H1 (cell line): ENCODE results near the gene CEACAM16. TPM values are rescaled to one million over a fixed set of nuclear protein-coding genes. Genes with fewer than 3 reads are reported as not detected.
A peak's percentile ranks its signal among the peaks of the same experiment; 100 is the strongest.

Experiments used
- CTCF ChIA-PET: fragments of 300-600 bp; sonication (Branson Sonifier 250); formaldehyde crosslinking; loops from one replicate; lab custom pipeline; 2021; ENCODE audit not compliant: partially characterized antibody; lab: Charles Lee
- POLR2A ChIA-PET: fragments of 300-600 bp; sonication (Branson Sonifier 250); formaldehyde crosslinking; loops from one replicate; lab custom pipeline; 2021; ENCODE audit warnings: inconsistent platforms; ENCODE audit not compliant: partially characterized antibody; lab: Charles Lee
- DNase-seq, 2 experiments: peaks; one replicate each; pipeline versions ENCODE4 v3.0.0 to v3.0.0-alpha.2; 2010 to 2022; ENCODE audit warnings: low spot score in 2 of 2, low read depth in 1 of 2, mixed read lengths in 1 of 2
- FAIRE-seq: peaks from 2 replicates; lab custom pipeline; 2011; peaks lifted over from hg19 to GRCh38; lab: Jason Lieb, UNC
- H2AFZ ChIP-seq: 2 replicates; pipeline ENCODE4 v1.8.1; 2012; ENCODE audit warnings: low read length, inconsistent platforms
- H2AK5ac ChIP-seq: 2 replicates; pipeline ENCODE4 v1.6.1; 2013; ENCODE audit warnings: low read depth, low read length
- H2BK120ac ChIP-seq: replicated peaks from 2 replicates; pipeline ENCODE3; 2013; ENCODE audit warnings: low read depth, low read length, inconsistent platforms
- H2BK12ac ChIP-seq: 2 replicates; pipeline ENCODE4 v1.6.1; 2013; ENCODE audit warnings: low read depth, low read length
- H2BK15ac ChIP-seq: 2 replicates; pipeline ENCODE4 v1.6.1; 2013; ENCODE audit warnings: low read length
- H2BK20ac ChIP-seq: 2 replicates; pipeline ENCODE4 v1.6.1; 2013; ENCODE audit warnings: low read length
- H2BK5ac ChIP-seq: 2 replicates; pipeline ENCODE4 v1.6.1; 2013; ENCODE audit warnings: low read depth, low read length
- H3K14ac ChIP-seq: 2 replicates; pipeline ENCODE4 v1.6.1; 2013; ENCODE audit warnings: inconsistent platforms; ENCODE audit not compliant: insufficient read length
- H3K18ac ChIP-seq: 2 replicates; pipeline ENCODE4 v1.6.1; 2013; ENCODE audit warnings: low read length; ENCODE audit errors: extremely low read depth
- H3K23ac ChIP-seq: 2 replicates; pipeline ENCODE4 v1.6.1; 2013; ENCODE audit warnings: inconsistent platforms; ENCODE audit not compliant: insufficient read length
- H3K23me2 ChIP-seq: 2 replicates; pipeline ENCODE4 v1.6.1; 2013; ENCODE audit warnings: low read depth, low read length
- H3K27ac ChIP-seq: 2 replicates; pipeline ENCODE4 v1.6.1; 2011; ENCODE audit warnings: low read depth, low read length, inconsistent platforms
- H3K27me3 ChIP-seq, 4 experiments: replicated peaks in 1 of 4; 1 replicate in 1 of 4; 2 replicates in 3 of 4; pipeline versions ENCODE4 v1.6.1 to v1.8.1; 2011 to 2013; ENCODE audit warnings: low read length in 3 of 4, mild to moderate bottlenecking in 3 of 4, inconsistent platforms in 2 of 4, mixed read lengths in 2 of 4, moderate library complexity in 1 of 4; ENCODE audit not compliant: control insufficient read depth in 3 of 4, insufficient read depth in 3 of 4; ENCODE audit errors: extremely low read depth in 1 of 4
- H3K36me3 ChIP-seq, 4 experiments: 2 replicates each; pipeline versions ENCODE4 v1.6.1 to v1.8.1; 2011 to 2013; ENCODE audit warnings: mild to moderate bottlenecking in 4 of 4, low read length in 3 of 4, moderate library complexity in 2 of 4, control low read depth in 1 of 4, inconsistent platforms in 1 of 4; ENCODE audit not compliant: insufficient read depth in 4 of 4, control insufficient read depth in 2 of 4
- H3K4ac ChIP-seq: replicated peaks from 2 replicates; pipeline ENCODE3; 2013; ENCODE audit warnings: low read length, low read depth, mixed read lengths, inconsistent platforms; ENCODE audit not compliant: insufficient read length
- H3K4me1 ChIP-seq, 4 experiments: replicated peaks in 1 of 4; 1 replicate in 1 of 4; 2 replicates in 3 of 4; pipeline versions ENCODE4 v1.6.1 to v1.8.1; 2011 to 2013; ENCODE audit warnings: low read length in 3 of 4, inconsistent platforms in 2 of 4, mixed read lengths in 1 of 4; ENCODE audit not compliant: insufficient read depth in 4 of 4, control insufficient read depth in 3 of 4
- H3K4me2 ChIP-seq, 2 experiments: 2 replicates each; pipeline versions ENCODE4 v1.6.1 to v1.8.1; 2011 to 2013; ENCODE audit warnings: low read depth in 2 of 2, low read length in 2 of 2, control low read depth in 1 of 2, inconsistent platforms in 1 of 2, mild to moderate bottlenecking in 1 of 2; ENCODE audit not compliant: insufficient read depth in 1 of 2
- H3K4me3 ChIP-seq, 4 experiments: fragments of 200-600, 300-600 bp in 1 of 4; sonication (generic), shearing (Covaris generic), sonication (Bioruptor Twin) in 1 of 4; 2 replicates each; pipeline versions ENCODE4 v1.5.1 to v1.8.1; 2011 to 2016; ENCODE audit warnings: low read length in 4 of 4, low read depth in 3 of 4, control low read depth in 2 of 4, inconsistent platforms in 2 of 4, mild to moderate bottlenecking in 2 of 4, mixed read lengths in 1 of 4, moderate library complexity in 1 of 4; ENCODE audit not compliant: insufficient read depth in 2 of 4; ENCODE audit errors: extremely low read depth in 1 of 4
- H3K56ac ChIP-seq: replicated peaks from 2 replicates; pipeline ENCODE3; 2013; ENCODE audit warnings: low read depth, mild to moderate bottlenecking, mixed read lengths, low read length, inconsistent platforms; ENCODE audit not compliant: insufficient read length
- H3K79me1 ChIP-seq: 2 replicates; pipeline ENCODE4 v1.6.1; 2013; ENCODE audit warnings: low read depth, low read length, control low read depth
- H3K79me2 ChIP-seq, 2 experiments: 2 replicates each; pipeline versions ENCODE4 v1.6.1 to v1.8.1; 2012 to 2013; ENCODE audit warnings: low read length in 2 of 2, mild to moderate bottlenecking in 2 of 2, inconsistent platforms in 1 of 2; ENCODE audit not compliant: insufficient read depth in 2 of 2, control insufficient read depth in 1 of 2
- H3K9ac ChIP-seq, 4 experiments: replicated peaks in 1 of 4; 1 replicate in 1 of 4; 2 replicates in 3 of 4; pipeline versions ENCODE4 v1.6.1 to v1.8.1; 2011 to 2013; ENCODE audit warnings: low read depth in 3 of 4, low read length in 3 of 4, control low read depth in 2 of 4, mild to moderate bottlenecking in 2 of 4, moderate library complexity in 2 of 4, inconsistent platforms in 1 of 4; ENCODE audit errors: extremely low read depth in 1 of 4
- H3K9me3 ChIP-seq, 2 experiments: 2 replicates each; pipeline versions ENCODE4 v1.6.1 to v1.8.1; 2012 to 2013; ENCODE audit warnings: mild to moderate bottlenecking in 2 of 2, moderate library complexity in 2 of 2, control low read depth in 1 of 2, inconsistent platforms in 1 of 2, low read depth in 1 of 2, low read length in 1 of 2, mixed read lengths in 1 of 2; ENCODE audit not compliant: insufficient read depth in 2 of 2
- H4K20me1 ChIP-seq, 2 experiments: replicated peaks in 1 of 2; 2 replicates each; pipeline versions ENCODE3 to v1.8.1; 2011 to 2013; ENCODE audit warnings: inconsistent platforms in 2 of 2, low read length in 2 of 2, mild to moderate bottlenecking in 1 of 2; ENCODE audit not compliant: insufficient read depth in 2 of 2, control insufficient read depth in 1 of 2
- H4K5ac ChIP-seq: 2 replicates; pipeline ENCODE4 v1.6.1; 2013; ENCODE audit warnings: low read length, low read depth, mixed read lengths, inconsistent platforms; ENCODE audit not compliant: insufficient read length
- H4K8ac ChIP-seq: 2 replicates; pipeline ENCODE4 v1.8.0; 2013; ENCODE audit warnings: mild to moderate bottlenecking, moderate library complexity, low read length, inconsistent platforms; ENCODE audit not compliant: insufficient read depth; ENCODE audit errors: extremely low read depth
- H4K91ac ChIP-seq: replicated peaks from 2 replicates; pipeline ENCODE3; 2013; ENCODE audit warnings: low read length, mixed read lengths, inconsistent platforms; ENCODE audit not compliant: insufficient read length
- CHD2 ChIP-seq: IDR thresholded peaks from 2 replicates; pipeline ENCODE4 v1.6.1; 2012; ENCODE audit warnings: low read length, improper control_type of control experiment
- GTF2F1 ChIP-seq: IDR thresholded peaks from 2 replicates; pipeline ENCODE4 v1.6.1; 2012; ENCODE audit warnings: low read depth, low read length, improper control_type of control experiment, borderline replicate concordance
- JUND ChIP-seq: IDR thresholded peaks from 2 replicates; pipeline ENCODE4 v1.6.1; 2011; ENCODE audit warnings: mild to moderate bottlenecking, improper control_type of control experiment, low read length
- KDM4A ChIP-seq: IDR thresholded peaks from one replicate; pipeline ENCODE4 v1.7.1; 2012; ENCODE audit warnings: low read depth, mild to moderate bottlenecking, moderate library complexity, low read length, inconsistent platforms; ENCODE audit not compliant: severe bottlenecking
- POLR2A ChIP-seq, 2 experiments: IDR thresholded peaks; 1 replicate in 1 of 2; 2 replicates in 1 of 2; pipeline ENCODE4 v1.6.1; 2011; ENCODE audit warnings: low read depth in 2 of 2, low read length in 2 of 2, mild to moderate bottlenecking in 2 of 2; ENCODE audit errors: control extremely low read depth in 1 of 2
- POLR2AphosphoS5 ChIP-seq: IDR thresholded peaks from 2 replicates; pipeline ENCODE4 v1.6.1; 2011; ENCODE audit warnings: low read depth, low read length
- POU5F1 ChIP-seq: IDR thresholded peaks from 2 replicates; pipeline ENCODE4 v1.6.1; 2011; ENCODE audit warnings: low read depth, mild to moderate bottlenecking, low read length, moderate library complexity
- SAP30 ChIP-seq: fragments of 300-600 bp; sonication (generic); IDR thresholded peaks from 2 replicates; pipeline ENCODE4 v1.7.1; 2012; ENCODE audit warnings: low read length, moderate library complexity, mild to moderate bottlenecking, inconsistent platforms; ENCODE audit not compliant: insufficient read depth, insufficient replicate concordance
- SIN3A ChIP-seq, 2 experiments: IDR thresholded peaks in 1 of 2; conservative IDR thresholded peaks in 1 of 2; 2 replicates each; pipeline ENCODE4 v1.6.1; 2011 to 2012; ENCODE audit warnings: low read length in 2 of 2, improper control_type of control experiment in 1 of 2, low read depth in 1 of 2, mild to moderate bottlenecking in 1 of 2
- SIRT6 ChIP-seq: IDR thresholded peaks from one replicate; pipeline ENCODE4 v1.7.1; 2012; ENCODE audit warnings: low read length, inconsistent platforms
- SIX5 ChIP-seq: IDR thresholded peaks from 2 replicates; pipeline ENCODE4 v1.6.1; 2011; ENCODE audit warnings: mild to moderate bottlenecking, low read depth, low read length
- SP2 ChIP-seq: IDR thresholded peaks from 2 replicates; pipeline ENCODE4 v1.6.1; 2012; ENCODE audit warnings: mild to moderate bottlenecking, low read length, inconsistent platforms
- SP4 ChIP-seq: IDR thresholded peaks from 2 replicates; pipeline ENCODE4 v1.6.1; 2012; ENCODE audit warnings: low read length, inconsistent platforms
- SUZ12 ChIP-seq: fragments of 200-600 bp; sonication (generic); IDR thresholded peaks from 2 replicates; pipeline ENCODE4 v1.6.1; 2012; ENCODE audit warnings: mild to moderate bottlenecking, inconsistent platforms, low read length, moderate library complexity, mixed read lengths
- WGBS, 2 experiments: shearing (Covaris generic) in 1 of 2; methylation state at CpG; one replicate each; pipeline versions ENCODE4 v1.1.6 to v1.1.7; 2013 to 2015; ENCODE audit warnings: low lambda C conversion rate in 2 of 2, mixed read lengths in 2 of 2, inconsistent platforms in 1 of 2, low coverage in 1 of 2, missing lambda C conversion rate in 1 of 2; ENCODE audit not compliant: insufficient replicate concordance in 2 of 2, insufficient coverage in 1 of 2, insufficient read length in 1 of 2; ENCODE audit errors: extremely low coverage in 1 of 2, missing lambda C conversion rate in 1 of 2; 5-methylcytosine and 5-hydroxymethylcytosine counted together
- polyA plus RNA-seq, 7 experiments: library from polyadenylated mRNA; depleted of rRNA in 3 of 7; stranded (reverse) in 5 of 7; unstranded in 2 of 7; fragments of >200 nt in 5 of 7; fragments of 200-250 nt in 2 of 7; gene quantifications; 1 replicate in 5 of 7; 2 replicates in 1 of 7; 4 replicates in 1 of 7; pipeline versions ENCODE4 v1.2.1 to v1.2.3, GENCODE V29; 2011 to 2013; ENCODE audit warnings: missing spikeins in 2 of 7, mixed read lengths in 2 of 7
- total RNA-seq: library from RNA; stranded (reverse); fragmentation: NEBNext Ultra II Directional; extraction: Animal tissue kit (Norgen Biotek cat#: 25700); gene quantifications from 2 replicates; pipeline ENCODE4 v1.2.1, GENCODE V29; 2021

The CEACAM16 gene
- total and polyA plus RNA-seq, 2 of the 8 experiments (the other 6 are each of a cell fraction or from before 2014, with no cell fraction given), result not detected

GRCh38 chr19:44745887-44746600 is 47.1 kb downstream of the CEACAM16 start:
- H2BK120ac ChIP-seq, result no peak overlapping the region
- no peak overlapping the region for H3K27ac ChIP-seq
- no peak overlapping the region for H3K23ac ChIP-seq
- no peaks in the 10 kb centered on the region for H3K36me3 ChIP-seq
- H3K23me2 ChIP-seq, result peaks cover 12% of the 10 kb centered on the region
- H3K4ac ChIP-seq, result no peak overlapping the region
- WGBS, 2 experiments, result 44% methylated on average over 4 of the region's 4 CpGs; no CpG with 5 or more reads in 1 of the 2 experiments
- H3K4me3 ChIP-seq, result no peak overlapping the region
- 0 out of 2 replicates have a peak overlapping the region, but pooled peaks have one; percentile 75 for H2AK5ac ChIP-seq
- no peaks in the 10 kb centered on the region for H3K79me2 ChIP-seq
- peak overlapping the region; percentile 60; the same call in 1 of the 2 replicates for H2BK12ac ChIP-seq
- no peak overlapping the region for H2AFZ ChIP-seq
- H3K4me2 ChIP-seq, result no peak overlapping the region; a peak in 1 of 4 replicates
- no peaks in the 10 kb centered on the region for H4K20me1 ChIP-seq
- peaks cover 22 to 55% (median 42%) of the 10 kb centered on the region in 4 experiments for H3K27me3 ChIP-seq
- ChIA-PET POLR2A (interaction anchor here (0.6 to 2.1 kb wide), 5 partner anchors 9 to 20 kb away, joined by 3 to 4 read pairs (median 4); no protein-coding TSS in a partner anchor), CTCF (interaction anchor here (0.7 to 9.4 kb wide), 5 partner anchors 9 to 372 kb away, joined by 3 to 91 read pairs (median 4); no protein-coding TSS in a partner anchor)
- DNase-seq, result no peak
- H3K14ac ChIP-seq, result no peak overlapping the region
- H3K56ac ChIP-seq, result no peak overlapping the region
- H3K18ac ChIP-seq, result no peak overlapping the region; the same call in 1 of the 2 replicates
- H3K9me3 ChIP-seq, result no peaks in the 10 kb centered on the region
- no peak overlapping the region for H4K8ac ChIP-seq
- H3K9ac ChIP-seq, result no peak overlapping the region
- H3K4me1 ChIP-seq, result peaks cover 0 to 7% (median 3%) of the 10 kb centered on the region in 4 experiments; a peak in 3 of 7 replicates
- peak overlapping the region; percentile 88 for H2BK15ac ChIP-seq
- H4K91ac ChIP-seq, result no peak overlapping the region
- H4K5ac ChIP-seq, result no peak overlapping the region
- H2BK20ac ChIP-seq, result 0 out of 2 replicates have a peak overlapping the region, but pooled peaks have one; percentile 48
- H2BK5ac ChIP-seq, result no peak overlapping the region
- H3K79me1 ChIP-seq, result no peaks in the 10 kb centered on the region
- FAIRE-seq, result no peak
- TF ChIP-seq CHD2 (no peak), POLR2AphosphoS5 (no peak), GTF2F1 (no peak), KDM4A (no peak), SUZ12 (no peak), SIRT6 (no peak), POLR2A (IDR thresholded peaks at IDR 0.05; ENCODE audit: control extremely low read depth in 1 of 2, low read depth in 2 of 2, low read length in 2 of 2) (no peak), SIX5 (no peak), JUND (no peak), SIN3A (conservative IDR thresholded peaks at IDR 0.05 in 1 of 2, IDR thresholded peaks at IDR 0.05 in 1 of 2; ENCODE audit: low read depth in 1 of 2, low read length in 2 of 2) (no peak), SAP30 (no peak), POU5F1 (no peak), SP4 (no peak), SP2 (no peak)
